Measurements from ENCODE around the gene TNPO2. TPM values are rescaled to one million over a fixed set of nuclear protein-coding genes. Genes with fewer than 3 reads are reported as not detected.

TNPO2 gene
- polyA plus RNA-seq, 3 donors, result 0.28 to 45.2 (median 0.52) TPM

DNA sequence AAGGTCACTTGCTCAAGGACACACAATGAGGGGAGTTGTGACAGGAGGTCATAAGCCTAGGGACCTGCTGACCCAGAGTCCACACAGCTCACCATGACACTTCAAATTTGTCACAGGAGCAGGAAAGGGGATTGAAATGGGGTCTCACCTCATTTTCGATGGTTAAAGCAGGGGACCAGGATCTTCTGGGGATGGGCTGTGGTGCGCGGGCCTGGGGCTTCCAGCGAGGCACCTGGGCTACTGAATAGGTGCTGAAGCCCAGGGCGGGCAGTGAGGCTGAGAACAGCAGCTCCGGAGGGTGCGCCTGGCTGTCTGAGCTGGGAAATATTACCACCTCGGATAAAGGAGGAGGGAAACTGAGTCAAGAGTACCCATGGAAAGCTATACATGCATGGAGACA is 68.2 kb downstream of the TNPO2 start:
- peaks cover 89% of the 10 kb centered on the region for H4K20me1 ChIP-seq (ENCODE audit: insufficient read depth, low read length)
- intact Hi-C loops (cut with micrococcal nuclease), result no loop called here
- no peak overlapping the region for H3K27ac ChIP-seq (ENCODE audit: low read depth in 1 of 2, low read length in 2 of 2)
- peaks cover 0 to 1% (median 0%) of the 10 kb centered on the region in 3 donors for H3K27me3 Mint-ChIP-seq (ENCODE audit: low read depth in 3 of 3)
- H3K4me3 ChIP-seq (replicated peaks in 1 of 3; ENCODE audit: low read depth in 2 of 3, low read length in 3 of 3), result no peak overlapping the region
- no peaks in the 10 kb centered on the region for H3K27me3 ChIP-seq (ENCODE audit: control insufficient read depth in 2 of 2, insufficient read depth in 2 of 2, low read length in 2 of 2)
- H3K36me3 Mint-ChIP-seq, result peaks cover 78 to 97% of the 10 kb centered on the region in 2 donors
- no peak overlapping the region for H3K4me3 Mint-ChIP-seq
- H3K4me1 Mint-ChIP-seq, result no peaks in the 10 kb centered on the region
- TF ChIP-seq, protein P1, sequence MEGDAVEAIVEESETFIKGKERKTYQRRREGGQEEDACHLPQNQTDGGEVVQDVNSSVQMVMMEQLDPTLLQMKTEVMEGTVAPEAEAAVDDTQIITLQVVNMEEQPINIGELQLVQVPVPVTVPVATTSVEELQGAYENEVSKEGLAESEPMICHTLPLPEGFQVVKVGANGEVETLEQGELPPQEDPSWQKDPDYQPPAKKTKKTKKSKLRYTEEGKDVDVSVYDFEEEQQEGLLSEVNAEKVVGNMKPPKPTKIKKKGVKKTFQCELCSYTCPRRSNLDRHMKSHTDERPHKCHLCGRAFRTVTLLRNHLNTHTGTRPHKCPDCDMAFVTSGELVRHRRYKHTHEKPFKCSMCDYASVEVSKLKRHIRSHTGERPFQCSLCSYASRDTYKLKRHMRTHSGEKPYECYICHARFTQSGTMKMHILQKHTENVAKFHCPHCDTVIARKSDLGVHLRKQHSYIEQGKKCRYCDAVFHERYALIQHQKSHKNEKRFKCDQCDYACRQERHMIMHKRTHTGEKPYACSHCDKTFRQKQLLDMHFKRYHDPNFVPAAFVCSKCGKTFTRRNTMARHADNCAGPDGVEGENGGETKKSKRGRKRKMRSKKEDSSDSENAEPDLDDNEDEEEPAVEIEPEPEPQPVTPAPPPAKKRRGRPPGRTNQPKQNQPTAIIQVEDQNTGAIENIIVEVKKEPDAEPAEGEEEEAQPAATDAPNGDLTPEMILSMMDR (IDR thresholded peaks at IDR 0.05), result no peak
- H2AFZ ChIP-seq (ENCODE audit: insufficient read depth, low read depth, low read length, poor library complexity, severe bottlenecking), result no peak overlapping the region
- H3K36me3 ChIP-seq (replicated peaks in 1 of 2; ENCODE audit: control insufficient read depth in 1 of 2, insufficient read depth in 2 of 2, low read length in 2 of 2), result peaks cover 84 to 97% of the 10 kb centered on the region in 2 donors
- peaks cover 0 to 9% (median 0%) of the 10 kb centered on the region in 7 donors for H3K9me3 Mint-ChIP-seq
- no peak overlapping the region for H3K9ac ChIP-seq (ENCODE audit: insufficient read depth, low read length, poor library complexity, severe bottlenecking)
- DNase-seq, result no peak
- H3K9me3 ChIP-seq (replicated peaks in 1 of 2; ENCODE audit: control insufficient read depth in 1 of 2, insufficient read depth in 1 of 2, low read length in 2 of 2), result no peaks in the 10 kb centered on the region
- no peak overlapping the region for H3K4me2 ChIP-seq (replicated peaks; ENCODE audit: extremely low read depth, low read length, poor library complexity, severe bottlenecking)
- no peaks in the 10 kb centered on the region for H3K79me2 ChIP-seq (ENCODE audit: insufficient read depth, low read length)
- peak overlapping the region in 2 of 7 donors; percentile 5 to 55 for H3K27ac Mint-ChIP-seq
- 96% methylated on average over 8 of the region's 8 CpGs for WGBS (ENCODE audit: insufficient coverage)
- no peaks in the 10 kb centered on the region for H3K4me1 ChIP-seq (ENCODE audit: control insufficient read depth in 1 of 2, insufficient read depth in 2 of 2, low read length in 2 of 2)

DNA sequence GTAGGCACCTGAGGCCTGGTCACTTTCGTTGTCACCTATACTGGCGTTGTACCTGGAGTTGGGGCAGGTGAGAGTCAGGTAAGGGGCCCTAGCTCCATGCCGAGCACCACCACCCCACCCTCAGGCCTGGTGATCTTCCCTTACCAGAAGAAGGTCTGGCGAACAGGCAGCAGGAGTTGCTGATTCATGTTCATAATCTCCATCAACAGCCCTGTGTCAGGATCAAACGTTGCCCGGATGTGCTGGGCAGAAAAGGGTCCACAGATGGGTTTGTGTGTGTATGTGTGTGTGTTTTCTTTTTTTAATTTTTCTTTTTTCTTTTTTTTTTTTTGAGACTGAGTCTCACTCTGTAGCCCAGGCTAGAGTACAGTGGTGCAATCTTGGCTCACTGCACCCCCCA is 71.5 kb downstream of the TNPO2 start:
- Histone ChIP-seq H3K27me3 (ENCODE audit: control insufficient read depth in 2 of 2, insufficient read depth in 2 of 2, low read length in 2 of 2) (no peaks in the 10 kb centered on the region), H3K27ac (ENCODE audit: low read depth in 1 of 2, low read length in 2 of 2) (no peak overlapping the region), H3K79me2 (ENCODE audit: insufficient read depth, low read length) (no peaks in the 10 kb centered on the region), H3K9me3 (replicated peaks in 1 of 2; ENCODE audit: control insufficient read depth in 1 of 2, insufficient read depth in 1 of 2, low read length in 2 of 2) (no peaks in the 10 kb centered on the region), H3K4me3 (replicated peaks in 1 of 3; ENCODE audit: low read depth in 2 of 3, low read length in 3 of 3) (no peak overlapping the region), H3K9ac (ENCODE audit: insufficient read depth, low read length, poor library complexity, severe bottlenecking) (no peak overlapping the region), H2AFZ (ENCODE audit: insufficient read depth, low read depth, low read length, poor library complexity, severe bottlenecking) (no peak overlapping the region), H3K4me2 (replicated peaks; ENCODE audit: extremely low read depth, low read length, poor library complexity, severe bottlenecking) (no peak overlapping the region), H3K4me1 (ENCODE audit: control insufficient read depth in 1 of 2, insufficient read depth in 2 of 2, low read length in 2 of 2) (peaks cover 12 to 19% of the 10 kb centered on the region in 2 donors), H4K20me1 (ENCODE audit: insufficient read depth, low read length) (peaks cover 86% of the 10 kb centered on the region), H3K36me3 (replicated peaks in 1 of 2; ENCODE audit: control insufficient read depth in 1 of 2, insufficient read depth in 2 of 2, low read length in 2 of 2) (peaks cover 63 to 72% of the 10 kb centered on the region in 2 donors)
- peaks cover 0 to 3% (median 0%) of the 10 kb centered on the region in 7 donors for H3K9me3 Mint-ChIP-seq
- H3K27me3 Mint-ChIP-seq (ENCODE audit: low read depth in 3 of 3), result peaks cover 0 to 4% (median 0%) of the 10 kb centered on the region in 3 donors
- no peak overlapping the region for H3K27ac Mint-ChIP-seq
- WGBS (ENCODE audit: insufficient coverage), result 83% methylated on average over 1 of the region's 6 CpGs
- no peak overlapping the region for H3K4me3 Mint-ChIP-seq
- no peak for DNase-seq
- peaks cover 17% of the 10 kb centered on the region for H3K4me1 Mint-ChIP-seq
- H3K36me3 Mint-ChIP-seq, result peaks cover 59 to 87% of the 10 kb centered on the region in 2 donors
- TF ChIP-seq, protein P1 (IDR thresholded peaks at IDR 0.05), result no peak
- intact Hi-C loops (cut with micrococcal nuclease), result no loop called here
